PC-3 (cell line): ENCODE data around the gene RABGAP1L.

ENCODE experiments used
- CTCF ChIP-seq: fragments of 300-600 bp; sonication (generic); conservative IDR thresholded peaks from 2 replicates; pipeline ENCODE4 v1.5.1; 2017; ENCODE audit warnings: antibody characterized with exemption, low read depth, mild to moderate bottlenecking, low read length
- EZH2 ChIP-seq: fragments of 300-600 bp; sonication (generic); IDR thresholded peaks from one replicate; pipeline ENCODE4 v1.6.1; 2017; ENCODE audit warnings: antibody characterized with exemption, mild to moderate bottlenecking, low read length; ENCODE audit not compliant: unreplicated experiment
- EZH2phosphoT487 ChIP-seq: fragments of 300-600 bp; sonication (generic); IDR thresholded peaks from 2 replicates; pipeline ENCODE4 v1.6.1; 2018; ENCODE audit warnings: mild to moderate bottlenecking, antibody characterized with exemption, low read length, borderline replicate concordance

GRCh38 chr1:174789399-174789798, 630.1 kb downstream of the RABGAP1L start:
- TF ChIP-seq CTCF, result no peak
- no peak for TF ChIP-seq EZH2
- no peak for TF ChIP-seq EZH2phosphoT487
